ENCODE data around the gene NECAB3.

Gene NECAB3

GRCh38 chr20:33697129-33697528, 22.9 kb upstream of the NECAB3 start:
- ATAC-seq, result no peak
- no peak for DNase-seq

DNA sequence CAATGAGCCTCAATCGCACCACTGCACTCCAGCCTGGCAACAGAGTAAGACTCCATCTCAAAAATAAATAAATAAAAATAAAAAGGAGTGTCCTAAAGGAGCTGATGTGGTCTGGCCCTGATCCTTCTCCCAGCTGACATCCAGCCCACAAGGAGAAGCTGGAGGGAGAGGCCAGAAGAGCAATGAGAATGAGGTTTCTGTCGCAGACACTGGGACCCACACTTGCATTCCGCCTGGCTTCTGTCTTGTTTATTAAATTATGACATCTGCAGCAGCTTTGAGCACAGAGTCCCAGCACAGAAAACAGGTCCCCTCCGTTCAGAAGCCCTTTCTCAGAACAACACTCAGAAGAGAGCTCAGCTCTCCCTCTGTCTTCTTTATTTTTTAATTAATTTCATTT, 22.2 kb upstream of the NECAB3 start:
- DNase-seq, result no peak
- no peak for ATAC-seq

DNA sequence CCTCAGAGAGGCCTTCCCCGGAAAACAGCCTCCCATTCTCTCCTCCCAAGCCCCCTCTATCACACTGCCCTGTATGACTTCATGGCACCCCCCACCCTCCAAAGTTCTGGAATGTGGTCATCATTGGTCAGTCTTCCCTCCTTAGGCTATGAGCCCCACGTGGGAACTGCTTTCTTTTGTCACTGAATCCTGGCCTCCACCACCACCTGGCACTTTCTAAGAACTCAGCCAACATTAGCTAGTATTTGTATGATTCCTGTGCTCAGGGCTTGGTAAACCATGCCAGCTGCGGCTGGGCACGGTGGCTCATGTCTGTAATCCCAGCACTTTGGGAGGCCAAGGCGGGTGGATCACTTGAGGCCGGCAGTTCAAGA, 20.4 kb upstream of the NECAB3 start:
- no peak for DNase-seq
- ATAC-seq, result no peak

DNA sequence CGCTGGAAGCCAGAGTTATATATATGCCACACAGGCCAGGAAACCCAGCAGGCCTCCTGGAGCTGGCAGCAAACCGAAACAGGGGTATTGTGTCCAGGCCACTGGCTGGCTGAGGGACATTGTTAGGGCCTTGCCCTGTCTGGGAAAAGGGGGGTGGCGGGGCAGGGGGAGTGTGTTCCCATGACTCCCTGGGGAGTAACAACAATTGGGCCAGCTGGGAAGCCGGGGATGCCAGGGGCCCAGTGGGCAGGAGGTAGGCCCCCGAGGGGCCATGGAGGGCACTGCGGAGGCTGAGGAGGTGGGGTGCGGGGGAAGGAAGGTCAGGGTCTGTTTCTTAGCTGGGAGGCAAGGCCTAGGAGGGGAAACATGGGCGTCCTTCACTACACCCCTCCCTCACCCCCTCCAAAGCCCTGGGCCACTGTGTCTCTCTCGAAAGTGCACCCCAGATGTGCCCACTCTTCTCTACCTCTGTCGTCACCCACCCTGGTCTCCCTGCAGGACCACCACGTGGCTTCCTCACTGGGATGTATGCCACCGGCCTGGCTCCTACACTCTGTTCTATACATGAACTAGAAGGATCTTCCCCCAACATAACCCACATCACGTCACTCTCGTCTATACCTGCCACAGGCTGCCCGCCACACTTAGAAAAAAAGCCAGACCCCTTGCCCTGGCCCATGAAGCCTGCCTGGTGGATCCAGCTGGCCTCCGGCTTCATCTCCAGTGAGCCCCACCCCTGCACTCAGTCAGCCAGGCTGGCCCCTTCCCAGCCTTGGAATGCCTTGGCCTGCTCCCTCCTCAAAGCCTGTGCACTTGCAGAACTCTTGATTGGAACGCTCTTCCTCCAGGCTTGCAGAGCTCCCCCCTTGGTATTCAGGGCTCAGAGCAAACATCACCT, 19.8 kb upstream of the NECAB3 start:
- no peak for ATAC-seq
- DNase-seq, result no peak

GRCh38 chr20:33693289-33693688, 19.1 kb upstream of the NECAB3 start:
- DNase-seq (no peak), ATAC-seq (no peak)

- DNase-seq (peak; percentile 66), ATAC-seq (peak; percentile 34)
Observed at GRCh38 chr20:33689973-33690372, 15.7 kb upstream of the NECAB3 start.

GRCh38 chr20:33689493-33689892, 15.3 kb upstream of the NECAB3 start:
- DNase-seq (no peak), ATAC-seq (no peak)

DNA sequence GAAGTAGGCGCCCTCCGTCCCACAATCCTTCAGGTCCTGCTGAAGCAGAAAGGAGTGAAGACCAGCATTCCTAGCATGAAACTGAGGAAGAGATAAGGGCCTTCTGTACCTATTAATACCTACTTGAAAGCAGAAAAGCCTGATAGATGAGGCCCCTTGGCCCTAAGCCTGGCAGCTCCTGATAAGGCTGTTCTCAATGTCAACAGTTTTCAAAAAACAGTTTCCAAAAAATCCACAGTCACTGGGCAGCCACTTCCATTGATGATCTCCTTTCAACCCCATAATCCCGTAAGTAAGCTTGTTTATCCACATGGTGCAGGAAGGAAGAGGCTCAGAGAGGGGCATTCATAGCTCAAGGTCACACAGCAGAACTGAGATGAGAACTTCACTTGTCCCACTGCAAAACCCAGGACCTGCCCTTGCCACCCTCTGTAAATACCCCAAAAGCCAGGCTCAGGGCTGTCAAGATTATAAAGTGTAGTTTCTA, 14.8 kb upstream of the NECAB3 start:
- no peak for ATAC-seq
- DNase-seq, result no peak

- ATAC-seq, result no peak
- no peak for DNase-seq
Observed at GRCh38 chr20:33687993-33688937, 14.0 kb upstream of the NECAB3 start.

GRCh38 chr20:33687370-33687915, 13.2 kb upstream of the NECAB3 start:
- no peak for ATAC-seq
- DNase-seq, result no peak

DNA sequence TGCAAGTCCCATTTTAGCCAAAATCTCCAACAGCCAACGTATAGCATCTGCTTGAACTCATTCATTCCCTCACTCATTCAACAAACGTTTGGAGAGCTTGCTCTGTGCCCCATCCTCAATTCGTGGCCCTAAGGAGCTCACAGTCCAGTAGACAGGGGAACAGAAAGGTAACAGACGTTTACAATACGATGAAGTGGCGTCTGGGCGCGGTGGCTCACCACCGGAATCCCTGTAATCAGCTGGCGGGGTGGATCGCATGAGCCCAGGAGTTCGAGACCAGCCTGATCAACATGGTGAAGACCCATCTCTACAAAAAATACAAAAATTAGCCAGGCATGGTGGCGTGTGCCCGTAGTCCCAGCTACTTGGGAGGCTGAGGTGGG, 12.7 kb upstream of the NECAB3 start:
- ATAC-seq, result no peak

GRCh38 chr20:33686100-33686983, 12.1 kb upstream of the NECAB3 start, which contains the start of gene E2F1:
Gene E2F1, minus strand, starts transcription at chr20:33686385. Its CDS starts 121 bp downstream, at chr20:33686264.
- peak; percentile 87 for ATAC-seq
- DNase-seq, result peak; percentile 98

More for the DNA sequence above, 12.7 kb upstream of the NECAB3 start:
- no peak for DNase-seq

DNA sequence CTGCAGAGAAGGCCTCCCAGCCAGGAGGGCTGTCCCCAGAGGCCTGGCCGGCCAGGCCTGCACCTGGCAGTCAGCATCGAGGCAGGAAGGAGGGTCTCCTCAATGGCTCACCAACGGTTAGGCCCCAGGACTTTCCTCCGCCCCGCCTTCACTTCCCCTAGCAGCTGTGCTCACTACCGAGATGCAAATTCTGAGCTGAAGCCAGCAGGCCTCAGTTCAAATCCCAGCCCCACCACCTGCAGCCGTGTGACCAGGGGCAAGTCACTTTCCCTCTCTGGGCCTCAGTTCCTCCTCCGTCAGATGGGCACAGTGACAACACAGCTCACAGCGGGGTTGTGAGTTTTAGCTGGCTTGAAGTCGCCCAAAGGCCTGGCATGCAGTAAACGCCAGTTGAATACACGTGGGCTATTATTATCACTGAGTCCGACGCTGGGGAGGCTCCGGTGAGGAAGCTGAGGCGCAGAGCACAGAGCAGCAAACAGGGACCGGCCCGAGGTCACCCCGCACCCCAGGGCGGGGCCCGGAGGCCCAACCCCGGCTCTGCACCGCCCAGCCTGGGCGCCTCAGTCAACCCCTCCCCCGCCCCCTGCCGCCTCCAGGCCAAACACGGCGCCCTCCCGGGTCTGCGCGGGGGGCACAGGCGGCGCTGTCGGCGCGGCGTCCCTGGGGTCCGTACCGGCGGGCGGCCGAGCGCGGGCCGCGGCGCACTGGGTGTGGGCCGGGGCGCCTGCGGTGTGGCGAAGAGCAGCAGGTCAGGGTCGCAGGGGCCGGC, 11.3 kb upstream of the NECAB3 start:
- DNase-seq (peak; percentile 78), ATAC-seq (peak; percentile 60)

GRCh38 chr20:33684533-33685327, 10.5 kb upstream of the NECAB3 start:
- no peak for ATAC-seq

GRCh38 chr20:33681728-33682353, 7.6 kb upstream of the NECAB3 start:
- no peak for DNase-seq
- ATAC-seq, result no peak

More at GRCh38 chr20:33684533-33685327, 10.5 kb upstream of the NECAB3 start:
- no peak for DNase-seq

GRCh38 chr20:33681288-33681687, 7.1 kb upstream of the NECAB3 start:
- no peak for ATAC-seq
- no peak for DNase-seq

DNA sequence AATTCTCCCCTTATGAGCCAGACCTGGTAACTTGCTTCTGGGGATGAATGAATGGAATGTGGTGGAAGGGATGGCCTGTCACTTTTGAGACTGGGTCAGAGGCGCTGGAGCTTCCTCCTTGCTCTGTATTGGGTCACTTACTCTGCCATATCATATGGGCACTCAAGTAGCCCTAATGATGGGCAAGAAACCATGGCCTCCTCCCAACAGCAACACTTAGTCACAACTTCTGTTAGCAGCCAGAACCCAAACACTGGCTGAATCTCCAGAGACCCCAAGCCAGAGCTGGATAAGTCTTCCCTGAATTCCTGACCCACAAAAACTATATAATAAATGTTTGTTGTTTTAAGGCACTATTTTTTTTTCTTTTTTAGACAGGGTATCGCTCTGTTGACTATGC, 6.5 kb upstream of the NECAB3 start:
- ATAC-seq, result no peak
- no peak for DNase-seq

- DNase-seq (peak; percentile 39), ATAC-seq (no peak)
Observed at GRCh38 chr20:33679758-33680485, 5.7 kb upstream of the NECAB3 start.

All from stimulated activated naive CD8-positive, alpha-beta T cell treated with anti-CD3 and anti-CD28 coated beads, Interleukin-15, Interleukin-2, amounts not matched to agents 100 U/mL and 50 U/mL, for 24 hours (primary cell).